ENCODE measurements around the gene PSMF1. TPM values are rescaled to one million over a fixed set of nuclear protein-coding genes. Genes with fewer than 3 reads are reported as not detected.

The PSMF1 gene
- total RNA-seq, 1 donor from 2014 or later: 119 TPM

GRCh38 chr20:1154226-1154625 lies 35.8 kb downstream of the PSMF1 start:
- intact Hi-C loops (cut with DNase I): no loop called here

GRCh38 chr20:1154691-1155090 lies 36.3 kb downstream of the PSMF1 start:
- intact Hi-C loops (cut with DNase I): no loop called here
- DNase-seq (ENCODE audit: low spot score): no peak

More at GRCh38 chr20:1154226-1154625, 35.8 kb downstream of the PSMF1 start:
- DNase-seq (ENCODE audit: low spot score): no peak

GRCh38 chr20:1155342-1155741 lies 36.9 kb downstream of the PSMF1 start:
- no peak for DNase-seq (ENCODE audit: low spot score)
- intact Hi-C loops (cut with DNase I): no loop called here

GRCh38 chr20:1160496-1160895 lies 42.1 kb downstream of the PSMF1 start:
- DNase-seq (ENCODE audit: low spot score): no peak
- intact Hi-C loops (cut with DNase I): no loop called here

GRCh38 chr20:1160991-1161390 lies 42.6 kb downstream of the PSMF1 start:
- intact Hi-C loops (cut with DNase I): no loop called here
- DNase-seq (ENCODE audit: low spot score): no peak

- intact Hi-C loops (cut with DNase I): no loop called here
- DNase-seq (ENCODE audit: low spot score): no peak
Observed at GRCh38 chr20:1163105-1163504, 44.7 kb downstream of the PSMF1 start.

GRCh38 chr20:1163653-1164052 lies 45.3 kb downstream of the PSMF1 start:
- intact Hi-C loops (cut with DNase I): no loop called here
- no peak for DNase-seq (ENCODE audit: low spot score)

GRCh38 chr20:1164871-1165270 lies 46.5 kb downstream of the PSMF1 start:
- no peak for DNase-seq (ENCODE audit: low spot score)
- intact Hi-C loops (cut with DNase I): no loop called here

GRCh38 chr20:1165521-1165920 lies 47.1 kb downstream of the PSMF1 start:
- intact Hi-C loops (cut with DNase I): no loop called here
- DNase-seq (ENCODE audit: low spot score): no peak

GRCh38 chr20:1165941-1166340 lies 47.5 kb downstream of the PSMF1 start:
- intact Hi-C loops (cut with DNase I): no loop called here
- DNase-seq (ENCODE audit: low spot score): no peak

- DNase-seq (ENCODE audit: low spot score): no peak
- intact Hi-C loops (cut with DNase I): no loop called here
Observed at GRCh38 chr20:1166948-1167720, 48.7 kb downstream of the PSMF1 start.

GRCh38 chr20:1169224-1169623 lies 50.8 kb downstream of the PSMF1 start:
- intact Hi-C loops (cut with DNase I): no loop called here
- no peak for DNase-seq (ENCODE audit: low spot score)

GRCh38 chr20:1171461-1172093 lies 53.2 kb downstream of the PSMF1 start:
- DNase-seq (ENCODE audit: low spot score): no peak
- intact Hi-C loops (cut with DNase I): no loop called here

GRCh38 chr20:1173698-1174097 lies 55.3 kb downstream of the PSMF1 start:
- intact Hi-C loops (cut with DNase I): no loop called here
- DNase-seq (ENCODE audit: low spot score): no peak

- intact Hi-C loops (cut with DNase I): no loop called here
- no peak for DNase-seq (ENCODE audit: low spot score)
Observed at GRCh38 chr20:1174787-1175186, 56.4 kb downstream of the PSMF1 start.

- no peak for DNase-seq (ENCODE audit: low spot score)
- intact Hi-C loops (cut with DNase I): no loop called here
Observed at GRCh38 chr20:1177680-1178079, 59.3 kb downstream of the PSMF1 start.

- intact Hi-C loops (cut with DNase I): no loop called here
- no peak for DNase-seq (ENCODE audit: low spot score)
Observed at GRCh38 chr20:1178103-1178502, 59.7 kb downstream of the PSMF1 start.

- DNase-seq (ENCODE audit: low spot score): no peak
- intact Hi-C loops (cut with DNase I): no loop called here
Observed at GRCh38 chr20:1178623-1179022, 60.2 kb downstream of the PSMF1 start.

- intact Hi-C loops (cut with DNase I): no loop called here
Observed at GRCh38 chr20:1180949-1181348, 62.5 kb downstream of the PSMF1 start.

GRCh38 chr20:1182106-1182505 lies 63.7 kb downstream of the PSMF1 start:
- DNase-seq (ENCODE audit: low spot score): no peak
- intact Hi-C loops (cut with DNase I): no loop called here

More at GRCh38 chr20:1180949-1181348, 62.5 kb downstream of the PSMF1 start:
- no peak for DNase-seq (ENCODE audit: low spot score)

GRCh38 chr20:1183153-1183552 lies 64.8 kb downstream of the PSMF1 start:
- intact Hi-C loops (cut with DNase I): no loop called here
- DNase-seq (ENCODE audit: low spot score): no peak

All from cardiac septum (tissue), 1 donor.